Uterus (tissue), 2 donors: ENCODE measurements around the gene TTC24.

ENCODE experiments used
- POLR2A ChIP-seq, 2 donors: fragments of 450-650 bp; IDR thresholded peaks; one replicate each; pipeline ENCODE4 v1.6.1; 2016; ENCODE audit warnings: antibody characterized with exemption in 2 of 2, mild to moderate bottlenecking in 1 of 2, moderate library complexity in 1 of 2
- TF ChIP-seq, protein P1 (sequence below), 4 experiments: fragments of 200-600 bp in 2 of 4; fragments of 450-650 bp in 2 of 4; sonication (generic) in 2 of 4; IDR thresholded peaks; one replicate each; pipeline ENCODE4 v1.5.1; 2016 to 2019; ENCODE audit warnings: antibody characterized with exemption in 4 of 4, mild to moderate bottlenecking in 2 of 4, moderate library complexity in 1 of 4

DNA sequence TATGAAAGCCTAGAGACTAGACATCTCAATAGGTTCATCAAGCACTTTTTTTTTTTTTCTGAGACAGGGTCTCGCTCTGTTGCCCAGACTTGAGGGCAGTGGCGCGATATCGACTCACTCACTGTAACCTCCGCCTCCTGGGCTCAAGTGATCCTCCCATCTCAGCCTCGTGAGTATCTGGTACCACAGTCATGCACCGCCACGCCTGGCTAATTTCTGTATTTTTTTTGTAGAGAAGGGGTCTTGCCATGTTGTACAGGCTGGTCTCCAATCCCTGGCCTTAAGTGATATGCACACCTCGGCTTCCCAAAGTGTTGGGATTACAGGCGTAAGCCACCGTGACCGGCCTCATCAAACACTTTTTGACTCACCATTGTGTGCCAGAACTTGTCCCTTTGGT is 22.4 kb downstream of the TTC24 start:
- no peak for TF ChIP-seq POLR2A (IDR thresholded peaks at IDR 0.05)
- TF ChIP-seq, protein P1, sequence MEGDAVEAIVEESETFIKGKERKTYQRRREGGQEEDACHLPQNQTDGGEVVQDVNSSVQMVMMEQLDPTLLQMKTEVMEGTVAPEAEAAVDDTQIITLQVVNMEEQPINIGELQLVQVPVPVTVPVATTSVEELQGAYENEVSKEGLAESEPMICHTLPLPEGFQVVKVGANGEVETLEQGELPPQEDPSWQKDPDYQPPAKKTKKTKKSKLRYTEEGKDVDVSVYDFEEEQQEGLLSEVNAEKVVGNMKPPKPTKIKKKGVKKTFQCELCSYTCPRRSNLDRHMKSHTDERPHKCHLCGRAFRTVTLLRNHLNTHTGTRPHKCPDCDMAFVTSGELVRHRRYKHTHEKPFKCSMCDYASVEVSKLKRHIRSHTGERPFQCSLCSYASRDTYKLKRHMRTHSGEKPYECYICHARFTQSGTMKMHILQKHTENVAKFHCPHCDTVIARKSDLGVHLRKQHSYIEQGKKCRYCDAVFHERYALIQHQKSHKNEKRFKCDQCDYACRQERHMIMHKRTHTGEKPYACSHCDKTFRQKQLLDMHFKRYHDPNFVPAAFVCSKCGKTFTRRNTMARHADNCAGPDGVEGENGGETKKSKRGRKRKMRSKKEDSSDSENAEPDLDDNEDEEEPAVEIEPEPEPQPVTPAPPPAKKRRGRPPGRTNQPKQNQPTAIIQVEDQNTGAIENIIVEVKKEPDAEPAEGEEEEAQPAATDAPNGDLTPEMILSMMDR (IDR thresholded peaks at IDR 0.05) = no peak
